Activated T-helper 1 cell treated with Interleukin-2 at 50 U/mL for 16 hours (primary cell): ENCODE data around the gene GNB1.
A peak's percentile ranks its signal among the peaks of the same experiment; 100 is the strongest.
"Not testable (repeated sequence)": the region's sequence is repeated elsewhere in the genome, so short reads cannot be mapped to it uniquely, and the experiment has no call there.

Experiments used
- DNase-seq: peaks from one replicate; pipeline ENCODE4 v3.0.0-alpha.2; 2020; ENCODE audit warnings: low read depth

The GNB1 gene

GRCh38 chr1:1890506-1891348 lies at the start of gene GNB1:
Gene GNB1, minus strand, starts transcription at chr1:1891087. Its CDS starts 65,634 bp downstream, at chr1:1825453.
- DNase-seq = peak; percentile 87

DNA sequence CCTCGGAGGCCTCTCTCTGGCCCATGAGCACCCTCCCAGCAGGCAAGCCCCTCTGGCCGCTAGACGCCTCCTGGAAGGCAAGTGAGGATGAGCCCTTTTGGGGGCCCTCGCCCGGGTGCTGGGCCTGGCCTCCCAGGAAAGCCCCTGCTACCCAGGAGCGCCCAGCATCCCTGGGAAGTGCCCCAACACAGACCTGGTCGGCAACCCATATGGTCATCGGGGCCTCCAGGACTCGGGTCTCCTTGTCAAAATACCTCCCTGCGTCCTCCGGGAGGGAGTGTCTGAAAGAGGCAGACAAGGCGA lies 49.2 kb upstream of the GNB1 start:
- no peak for DNase-seq

DNA sequence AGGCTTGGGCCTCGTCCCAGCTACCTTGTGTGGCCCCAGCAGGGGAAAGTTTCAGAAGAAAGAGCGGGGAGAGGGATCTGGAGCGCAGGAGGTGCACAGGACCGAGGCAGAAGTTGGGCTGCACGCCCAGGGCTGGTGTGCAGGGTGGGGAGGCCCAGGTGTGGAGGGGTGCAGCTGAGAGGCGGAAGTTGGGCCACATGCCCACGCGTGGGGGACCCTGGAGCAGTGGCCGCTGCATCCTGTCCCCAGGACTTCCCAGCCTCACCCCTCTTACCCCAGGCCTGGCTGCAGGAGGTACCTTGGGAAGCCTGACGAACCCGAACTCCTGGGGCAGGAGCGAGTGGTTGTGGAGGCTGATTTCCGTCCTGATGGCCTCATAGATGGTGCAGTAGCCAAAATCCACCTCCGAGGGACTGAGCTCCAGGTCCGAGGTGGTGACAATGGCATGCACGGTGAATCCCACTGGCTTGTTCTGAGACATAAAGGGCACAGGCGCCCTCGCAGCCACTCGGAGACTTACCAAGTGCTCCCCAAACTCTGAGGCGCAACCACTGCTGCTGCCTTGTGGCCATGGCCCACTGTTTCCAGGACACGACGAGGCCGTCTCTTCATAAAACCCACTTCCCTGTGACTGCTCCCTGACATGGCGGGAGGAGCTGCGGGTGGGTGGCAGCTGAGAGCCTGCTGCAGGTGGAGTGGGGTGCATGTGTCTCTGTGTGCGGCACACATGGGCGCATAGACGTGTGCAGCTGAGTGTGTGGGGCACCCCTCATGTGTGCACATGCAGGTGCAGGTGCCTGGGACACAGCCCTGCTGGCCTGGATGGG lies 48.6 kb upstream of the GNB1 start:
- DNase-seq = no peak

GRCh38 chr1:1938613-1939295 lies 47.9 kb upstream of the GNB1 start:
- DNase-seq = no peak

DNA sequence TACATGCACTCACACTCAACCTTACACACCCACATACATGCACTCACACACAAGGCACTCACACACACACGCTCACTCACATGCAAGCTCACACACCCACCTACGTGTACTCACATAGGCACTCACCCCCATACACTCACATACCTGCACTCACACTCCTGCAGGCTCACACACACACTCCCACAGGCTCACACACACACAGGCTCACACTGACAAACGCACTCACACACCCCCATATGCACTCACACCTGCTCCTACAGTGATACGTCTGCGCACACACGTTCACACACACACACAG lies 47.3 kb upstream of the GNB1 start:
- no peak for DNase-seq

GRCh38 chr1:1937549-1938275 lies 46.8 kb upstream of the GNB1 start:
- DNase-seq = no peak

GRCh38 chr1:1937061-1937460 lies 46.2 kb upstream of the GNB1 start:
- no peak for DNase-seq

DNA sequence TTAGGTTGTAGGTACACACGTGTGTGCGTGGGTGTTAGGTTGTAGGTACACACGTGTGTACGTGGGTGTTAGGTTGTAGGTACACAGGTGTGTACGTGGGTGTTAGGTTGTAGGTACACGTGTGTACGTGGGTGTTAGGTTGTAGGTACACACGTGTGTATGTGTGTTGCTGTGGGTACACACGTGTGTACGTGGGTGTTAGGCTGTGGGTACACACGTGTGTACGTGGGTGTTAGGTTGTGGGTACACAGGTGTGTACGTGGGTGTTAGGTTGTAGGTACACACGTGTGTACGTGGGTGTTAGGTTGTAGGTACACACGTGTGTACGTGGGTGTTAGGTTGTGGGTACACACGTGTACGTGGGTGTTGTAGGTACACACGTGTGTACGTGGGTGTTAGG lies 44.0 kb upstream of the GNB1 start:
- DNase-seq = not testable (repeated sequence)

DNA sequence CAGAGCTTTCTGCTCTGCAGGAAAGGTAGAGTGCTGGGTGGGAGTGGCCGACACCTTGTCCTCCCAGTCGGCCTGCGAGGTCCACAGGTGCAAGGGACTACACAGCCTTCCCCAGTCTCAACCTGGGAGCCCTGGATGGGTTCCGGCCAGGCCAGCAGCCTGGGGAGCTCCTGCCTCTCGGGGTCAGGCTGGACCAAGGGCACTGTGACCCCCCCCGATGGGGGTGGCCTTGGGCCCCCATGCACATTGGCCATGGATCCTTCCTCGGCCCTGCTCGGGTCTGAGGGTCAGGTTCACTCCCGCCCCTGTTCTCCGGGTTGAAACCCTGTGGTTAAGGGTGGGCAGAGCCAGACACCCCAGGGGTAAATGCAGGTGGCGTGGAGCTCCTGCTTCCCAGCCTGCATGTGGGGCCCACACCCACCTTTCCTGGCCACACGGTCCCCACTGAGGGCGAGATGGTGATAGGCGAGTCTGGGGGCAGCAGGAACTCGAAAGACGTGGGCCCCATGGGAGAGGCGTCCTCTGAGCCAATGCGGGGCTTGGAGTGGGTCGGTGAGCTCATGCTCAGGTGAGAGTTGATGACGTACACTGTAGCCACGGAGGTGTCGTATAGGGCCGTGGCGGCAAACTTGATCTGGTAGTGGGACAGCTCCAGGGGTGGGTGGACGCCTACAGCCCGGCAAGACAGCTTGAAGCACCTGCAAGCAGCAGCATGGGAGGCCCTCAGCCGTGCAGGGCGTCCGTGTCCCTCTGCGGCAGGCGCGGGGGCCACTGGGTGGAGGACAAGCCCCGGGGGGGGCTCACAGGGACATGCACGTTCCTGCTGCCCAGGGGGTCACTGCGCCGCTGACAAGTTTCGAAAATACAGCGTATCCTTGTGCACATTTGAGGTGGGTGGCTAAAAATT lies 39.0 kb upstream of the GNB1 start:
- DNase-seq = no peak

DNA sequence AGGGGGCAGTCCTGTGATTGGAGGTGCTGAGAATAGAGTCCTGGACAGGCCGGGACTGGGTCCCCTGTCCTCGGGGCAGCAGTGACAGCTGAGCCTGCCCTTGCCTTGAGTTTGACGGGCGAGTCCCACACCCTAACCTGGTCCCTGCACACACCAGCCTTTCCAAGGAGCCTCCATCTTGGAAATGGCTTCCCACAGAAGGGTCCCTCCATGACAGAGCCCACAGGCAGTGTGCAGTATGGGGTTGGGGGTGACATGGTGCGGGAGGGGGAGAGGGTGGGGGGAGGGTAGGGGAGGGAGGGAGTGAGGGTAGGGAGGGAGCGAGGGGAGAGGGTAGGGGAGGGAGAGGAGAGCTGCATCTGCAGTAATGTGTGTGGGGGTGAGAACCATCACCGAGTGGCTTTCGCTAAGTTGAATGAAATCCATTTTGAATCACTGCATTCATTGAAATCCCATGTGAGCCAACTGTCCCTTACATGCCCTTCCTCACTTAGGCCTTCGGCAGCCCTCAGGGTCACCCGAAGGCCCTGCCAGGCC lies 38.3 kb upstream of the GNB1 start:
- no peak for DNase-seq

DNA sequence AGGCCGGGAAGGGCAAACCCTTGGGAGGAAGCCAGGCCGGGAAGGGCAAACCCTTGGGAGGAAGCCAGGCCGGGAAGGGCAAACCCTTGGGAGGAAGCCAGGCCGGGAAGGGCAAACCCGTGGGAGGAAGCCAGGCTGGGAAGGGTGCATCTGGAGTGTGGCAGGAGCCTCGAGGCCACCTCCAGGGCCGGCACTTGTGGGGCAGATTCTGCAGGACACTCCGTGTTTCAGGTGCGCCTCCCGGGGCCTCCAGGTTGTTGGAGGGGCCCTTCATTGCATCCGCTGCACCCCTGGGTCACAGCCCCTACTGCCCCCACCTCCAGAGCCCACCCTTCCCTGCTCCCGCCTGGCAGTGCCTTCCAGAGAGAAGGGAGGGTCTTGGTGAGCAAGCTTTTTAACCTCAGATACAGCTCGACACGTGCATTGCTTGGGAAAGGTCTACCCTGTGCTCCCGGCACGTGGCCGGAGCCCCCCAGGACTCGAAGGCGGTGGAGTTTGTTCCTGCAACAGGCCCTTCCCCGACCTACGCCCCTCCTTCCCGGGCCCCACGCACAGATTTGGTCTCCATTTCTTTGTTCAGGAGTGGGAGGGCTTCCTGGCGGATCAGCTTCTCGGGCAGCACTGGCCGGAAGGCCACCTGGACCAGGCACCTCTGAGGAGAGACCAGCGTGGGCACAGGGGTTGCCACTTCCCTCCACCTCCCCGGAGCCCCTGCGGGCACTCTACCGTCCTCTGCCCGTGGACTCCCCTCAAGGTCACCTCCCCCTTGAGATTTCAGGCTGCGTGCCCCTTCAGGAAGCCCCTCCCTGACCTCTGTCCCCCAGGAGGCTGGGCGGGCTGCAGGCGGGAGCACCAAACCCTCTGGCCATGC lies 37.6 kb upstream of the GNB1 start:
- DNase-seq = no peak

GRCh38 chr1:1927751-1928150 lies 36.9 kb upstream of the GNB1 start:
- no peak for DNase-seq

- DNase-seq = no peak
Measured at GRCh38 chr1:1926886-1927660, 36.2 kb upstream of the GNB1 start.

- DNase-seq = no peak
Measured at GRCh38 chr1:1926346-1926811, 35.5 kb upstream of the GNB1 start.

- DNase-seq = no peak
Measured at GRCh38 chr1:1925437-1926345, 34.8 kb upstream of the GNB1 start.

DNA sequence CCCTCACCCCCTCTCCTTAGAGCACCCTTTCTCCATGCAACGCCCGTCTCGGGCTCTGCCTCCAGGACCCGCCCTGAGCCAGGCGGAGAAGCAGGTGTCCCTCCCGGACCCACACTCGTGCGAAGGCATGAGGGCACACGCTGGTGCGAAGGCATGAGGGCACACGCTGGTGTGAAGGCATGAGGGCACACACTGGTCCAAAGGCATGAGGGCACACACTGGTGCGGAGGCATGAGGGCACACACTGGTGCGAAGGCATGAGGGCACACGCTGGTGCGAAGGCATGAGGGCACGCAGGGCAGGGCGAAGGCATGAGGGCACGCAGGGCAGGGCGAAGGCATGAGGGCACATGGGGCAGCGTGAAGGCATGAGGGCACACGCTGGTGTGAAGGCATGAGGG lies 34.0 kb upstream of the GNB1 start:
- DNase-seq = no peak

DNA sequence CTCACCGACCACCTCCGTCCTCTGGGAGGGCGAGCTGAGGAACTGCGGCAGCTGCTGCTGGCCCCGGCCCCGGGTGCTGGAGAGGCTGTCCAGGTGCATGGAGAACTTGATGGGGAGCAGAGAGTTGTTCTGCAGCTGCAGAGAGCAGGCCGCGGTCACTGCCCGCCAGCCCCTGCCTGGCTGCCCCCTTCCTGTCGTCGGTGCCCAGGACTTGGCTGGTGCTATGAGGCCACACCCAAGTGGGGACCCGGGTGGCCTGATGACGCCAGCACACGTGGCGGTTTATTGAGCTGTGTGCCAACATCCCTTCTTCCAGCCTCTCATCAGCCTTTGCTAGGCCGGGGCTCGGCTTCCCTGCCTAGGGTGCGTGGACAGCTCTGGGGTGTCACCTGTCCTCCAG lies 33.5 kb upstream of the GNB1 start:
- DNase-seq = no peak
